ENCODE data around the gene NDUFB10. TPM values are rescaled to one million over a fixed set of nuclear protein-coding genes. Genes with fewer than 3 reads are reported as not detected.

Gene NDUFB10
- total and polyA plus RNA-seq, 9 donors = 81.5 to 176 (median 106) TPM

DNA sequence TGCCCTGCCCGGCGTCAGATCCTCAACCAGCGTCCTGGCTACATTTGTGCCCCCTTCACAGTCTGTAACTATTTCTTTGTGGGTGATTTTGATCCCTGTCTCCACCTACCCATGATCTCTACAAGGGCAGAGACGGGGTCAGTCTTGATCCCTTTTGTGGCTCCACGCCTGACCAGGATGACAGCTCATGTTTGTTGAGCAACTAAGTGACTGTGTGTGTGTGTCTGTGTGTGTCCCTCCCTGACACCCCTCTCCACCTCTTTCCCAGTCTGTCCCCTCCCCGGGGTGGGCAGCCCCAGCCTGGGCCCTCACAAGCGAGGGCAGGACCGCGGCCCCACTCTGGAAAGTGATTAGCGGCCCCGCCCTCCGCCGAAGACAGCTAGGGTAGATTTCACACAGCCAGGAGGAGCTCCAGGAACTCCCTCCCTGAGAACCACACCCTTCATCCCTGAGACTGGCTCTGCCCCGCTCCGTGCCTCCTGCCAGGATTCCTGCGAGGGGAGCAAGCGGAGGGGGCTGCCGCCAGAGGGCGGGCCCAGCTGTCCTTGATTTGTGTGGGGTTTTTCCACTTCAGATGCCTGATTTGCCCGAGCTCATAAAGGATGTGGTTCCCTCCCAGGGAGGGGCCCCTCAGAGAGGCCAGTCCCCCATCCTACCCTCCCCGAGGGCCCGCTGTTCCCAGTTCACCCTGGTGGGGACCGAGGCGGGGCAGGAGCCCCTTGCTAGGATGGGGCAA is 35.9 kb upstream of the NDUFB10 start:
- no peak overlapping the region for H3K4me3 ChIP-seq
- H3K27me3 ChIP-seq = no peaks in the 10 kb centered on the region
- no peak overlapping the region for H3K27ac ChIP-seq
- TF ChIP-seq POLR2A (IDR thresholded peaks at IDR 0.05) = no peak
- TF ChIP-seq EP300 (IDR thresholded peaks at IDR 0.05) = no peak
- TF ChIP-seq, protein P1, sequence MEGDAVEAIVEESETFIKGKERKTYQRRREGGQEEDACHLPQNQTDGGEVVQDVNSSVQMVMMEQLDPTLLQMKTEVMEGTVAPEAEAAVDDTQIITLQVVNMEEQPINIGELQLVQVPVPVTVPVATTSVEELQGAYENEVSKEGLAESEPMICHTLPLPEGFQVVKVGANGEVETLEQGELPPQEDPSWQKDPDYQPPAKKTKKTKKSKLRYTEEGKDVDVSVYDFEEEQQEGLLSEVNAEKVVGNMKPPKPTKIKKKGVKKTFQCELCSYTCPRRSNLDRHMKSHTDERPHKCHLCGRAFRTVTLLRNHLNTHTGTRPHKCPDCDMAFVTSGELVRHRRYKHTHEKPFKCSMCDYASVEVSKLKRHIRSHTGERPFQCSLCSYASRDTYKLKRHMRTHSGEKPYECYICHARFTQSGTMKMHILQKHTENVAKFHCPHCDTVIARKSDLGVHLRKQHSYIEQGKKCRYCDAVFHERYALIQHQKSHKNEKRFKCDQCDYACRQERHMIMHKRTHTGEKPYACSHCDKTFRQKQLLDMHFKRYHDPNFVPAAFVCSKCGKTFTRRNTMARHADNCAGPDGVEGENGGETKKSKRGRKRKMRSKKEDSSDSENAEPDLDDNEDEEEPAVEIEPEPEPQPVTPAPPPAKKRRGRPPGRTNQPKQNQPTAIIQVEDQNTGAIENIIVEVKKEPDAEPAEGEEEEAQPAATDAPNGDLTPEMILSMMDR (IDR thresholded peaks at IDR 0.05) = no peak
- 12 to 13% (median 12%) methylated on average over 23 to 24 of the region's 24 CpGs for WGBS, 3 donors
- intact Hi-C loops (cut with DNase I) = no loop called here
- DNase-seq = no peak
- H3K9me3 ChIP-seq = no peaks in the 10 kb centered on the region
- no peaks in the 10 kb centered on the region for H3K36me3 ChIP-seq
- H3K4me1 ChIP-seq (ENCODE audit: insufficient read depth) = no peaks in the 10 kb centered on the region

- Histone ChIP-seq H3K9me3 (no peaks in the 10 kb centered on the region), H3K4me3 (no peak overlapping the region), H3K27me3 (no peaks in the 10 kb centered on the region), H3K4me1 (ENCODE audit: insufficient read depth) (no peaks in the 10 kb centered on the region), H3K27ac (no peak overlapping the region), H3K36me3 (no peaks in the 10 kb centered on the region)
- intact Hi-C loops (cut with DNase I) = no loop called here
- no peak for DNase-seq
- TF ChIP-seq POLR2A (IDR thresholded peaks at IDR 0.05) (no peak), EP300 (IDR thresholded peaks at IDR 0.05) (no peak)
- TF ChIP-seq, protein P1 (IDR thresholded peaks at IDR 0.05) = no peak
- 35 to 55% (median 43%) methylated on average over 5 of the region's 5 CpGs for WGBS, 3 donors
Observed at GRCh38 chr16:1924095-1924494, 35.2 kb upstream of the NDUFB10 start.

DNA sequence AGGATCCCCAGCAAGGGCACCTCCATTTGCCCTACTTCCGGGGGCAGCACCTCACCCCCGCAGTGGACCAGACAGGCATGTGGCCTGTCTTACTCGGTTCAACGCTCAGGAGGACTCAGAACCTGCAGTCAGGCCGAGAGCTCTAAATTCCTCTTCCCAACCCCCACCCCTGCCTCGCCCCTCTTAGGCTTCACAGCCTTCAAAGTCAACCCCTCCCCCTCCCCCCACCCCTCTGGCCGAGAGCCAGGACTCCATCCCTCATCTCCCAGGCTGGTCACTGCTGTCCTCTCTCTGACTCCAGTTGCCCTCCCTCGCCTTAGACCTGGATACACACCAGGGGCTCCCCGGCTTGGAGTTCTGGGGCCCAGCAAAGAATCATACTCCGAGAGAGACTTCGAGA is 33.1 kb upstream of the NDUFB10 start:
- WGBS, 3 donors = 51 to 58% (median 57%) methylated on average over 11 of the region's 11 CpGs
- no peaks in the 10 kb centered on the region for H3K4me1 ChIP-seq (ENCODE audit: insufficient read depth)
- intact Hi-C loops (cut with DNase I) = loop anchor here in 2 of 4 donors (5.0 kb wide), 1 partner anchor 64 kb away; no protein-coding TSS in a partner anchor
- H3K4me3 ChIP-seq = no peak overlapping the region
- TF ChIP-seq, protein P1 (IDR thresholded peaks at IDR 0.05) = no peak
- TF ChIP-seq POLR2A (IDR thresholded peaks at IDR 0.05) = no peak
- no peak for TF ChIP-seq EP300 (IDR thresholded peaks at IDR 0.05)
- DNase-seq = no peak
- H3K9me3 ChIP-seq = no peaks in the 10 kb centered on the region
- H3K27me3 ChIP-seq = no peaks in the 10 kb centered on the region
- no peak overlapping the region for H3K27ac ChIP-seq
- H3K36me3 ChIP-seq = no peaks in the 10 kb centered on the region

GRCh38 chr16:1929105-1929504 is 30.2 kb upstream of the NDUFB10 start:
- intact Hi-C loops (cut with DNase I) = loop anchor here in 3 of 4 donors (2.0 to 5.0 kb wide), 2 partner anchors 64 to 67 kb away; no protein-coding TSS in a partner anchor
- Histone ChIP-seq H3K27me3 (no peaks in the 10 kb centered on the region), H3K36me3 (no peaks in the 10 kb centered on the region), H3K9me3 (no peaks in the 10 kb centered on the region), H3K27ac (no peak overlapping the region), H3K4me1 (ENCODE audit: insufficient read depth) (no peaks in the 10 kb centered on the region), H3K4me3 (peak overlapping the region; percentile 59)
- WGBS, 3 donors = 5 to 10% (median 7%) methylated on average over 9 to 11 of the region's 11 CpGs
- peak in 1 of 5 donors; percentile 53 for DNase-seq
- TF ChIP-seq POLR2A (IDR thresholded peaks at IDR 0.05) (no peak), EP300 (IDR thresholded peaks at IDR 0.05) (no peak)
- TF ChIP-seq, protein P1 (IDR thresholded peaks at IDR 0.05) = no peak

Measured in ovary (tissue), 9 donors.